Measurements from ENCODE around the gene TCP10L.

Gene TCP10L

GRCh38 chr21:32605469-32605868 lies 20.1 kb upstream of the TCP10L start:
- peaks cover 56% of the 10 kb centered on the region for H4K20me1 ChIP-seq
- H3K4me3 ChIP-seq: no peak overlapping the region
- H3K27ac ChIP-seq: no peak overlapping the region
- H3K9ac ChIP-seq: no peak overlapping the region
- H3K4me2 ChIP-seq: no peak overlapping the region
- H3K9me3 ChIP-seq: no peaks in the 10 kb centered on the region
- TF ChIP-seq Cebpa-rat (IDR thresholded peaks at IDR 0.05): no peak
- peaks cover 90% of the 10 kb centered on the region for H3K36me3 ChIP-seq
- peaks cover 8% of the 10 kb centered on the region for H3K4me1 ChIP-seq
- H3K27me3 ChIP-seq: no peaks in the 10 kb centered on the region

DNA sequence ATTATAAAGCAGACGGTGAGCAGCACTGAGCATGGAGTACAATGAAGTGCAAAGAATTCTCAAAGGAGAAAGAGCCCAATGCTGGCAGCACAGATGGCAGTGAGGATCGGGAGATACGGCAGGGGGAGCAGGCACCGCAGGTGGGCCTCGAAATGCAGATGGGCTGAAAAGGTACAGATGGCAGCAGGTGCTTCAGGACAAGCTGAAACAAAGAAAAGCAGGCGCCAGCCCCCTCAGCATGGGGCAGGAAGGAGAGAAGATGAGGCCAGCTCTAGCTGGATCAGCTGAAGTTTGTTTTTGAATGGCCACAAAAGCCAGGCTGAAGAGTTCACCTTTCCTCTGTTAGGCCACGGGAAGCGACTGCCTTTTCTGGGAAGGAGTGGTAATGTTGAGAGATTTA lies 19.1 kb upstream of the TCP10L start:
- no peaks in the 10 kb centered on the region for H3K9me3 ChIP-seq
- H3K4me1 ChIP-seq: peaks cover 5% of the 10 kb centered on the region
- peaks cover 92% of the 10 kb centered on the region for H3K36me3 ChIP-seq
- no peaks in the 10 kb centered on the region for H3K27me3 ChIP-seq
- H3K4me3 ChIP-seq: no peak overlapping the region
- no peak for TF ChIP-seq Cebpa-rat (IDR thresholded peaks at IDR 0.05)
- no peak overlapping the region for H3K9ac ChIP-seq
- no peak overlapping the region for H3K27ac ChIP-seq
- peaks cover 56% of the 10 kb centered on the region for H4K20me1 ChIP-seq
- no peak overlapping the region for H3K4me2 ChIP-seq

DNA sequence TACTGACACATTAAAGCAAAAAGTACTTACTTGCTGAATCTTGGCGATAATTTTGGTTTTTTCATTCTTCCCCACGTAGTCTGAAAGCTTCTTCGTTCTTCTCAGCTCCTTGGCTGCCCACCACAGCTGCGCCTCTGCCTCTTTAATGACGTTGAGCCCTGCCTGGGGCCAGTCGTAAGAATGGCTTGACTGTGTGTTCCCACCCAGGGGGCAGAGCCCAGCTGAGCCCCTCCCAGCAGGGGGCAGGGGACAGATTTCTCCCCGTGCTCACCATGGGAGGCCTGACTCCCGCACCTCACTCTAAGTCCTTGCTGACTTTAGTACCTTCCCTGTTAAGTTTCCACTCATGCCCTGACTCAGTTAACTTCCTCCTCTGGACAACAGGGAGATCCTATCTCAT lies 17.8 kb upstream of the TCP10L start:
- no peaks in the 10 kb centered on the region for H3K27me3 ChIP-seq
- H3K9ac ChIP-seq: no peak overlapping the region
- peaks cover 62% of the 10 kb centered on the region for H4K20me1 ChIP-seq
- H3K4me1 ChIP-seq: peaks cover 8% of the 10 kb centered on the region
- H3K36me3 ChIP-seq: peaks cover 92% of the 10 kb centered on the region
- H3K4me2 ChIP-seq: no peak overlapping the region
- TF ChIP-seq Cebpa-rat (IDR thresholded peaks at IDR 0.05): no peak
- H3K27ac ChIP-seq: no peak overlapping the region
- no peak overlapping the region for H3K4me3 ChIP-seq
- no peaks in the 10 kb centered on the region for H3K9me3 ChIP-seq

- Histone ChIP-seq H3K36me3 (peaks cover 90% of the 10 kb centered on the region), H3K27me3 (no peaks in the 10 kb centered on the region), H3K9me3 (no peaks in the 10 kb centered on the region), H4K20me1 (peaks cover 61% of the 10 kb centered on the region), H3K27ac (no peak overlapping the region), H3K4me3 (no peak overlapping the region), H3K4me2 (no peak overlapping the region), H3K9ac (no peak overlapping the region), H3K4me1 (peaks cover 8% of the 10 kb centered on the region)
- TF ChIP-seq Cebpa-rat (IDR thresholded peaks at IDR 0.05): no peak
These were observed 16.8 kb upstream of the TCP10L start for GRCh38 chr21:32602099-32602498.

DNA sequence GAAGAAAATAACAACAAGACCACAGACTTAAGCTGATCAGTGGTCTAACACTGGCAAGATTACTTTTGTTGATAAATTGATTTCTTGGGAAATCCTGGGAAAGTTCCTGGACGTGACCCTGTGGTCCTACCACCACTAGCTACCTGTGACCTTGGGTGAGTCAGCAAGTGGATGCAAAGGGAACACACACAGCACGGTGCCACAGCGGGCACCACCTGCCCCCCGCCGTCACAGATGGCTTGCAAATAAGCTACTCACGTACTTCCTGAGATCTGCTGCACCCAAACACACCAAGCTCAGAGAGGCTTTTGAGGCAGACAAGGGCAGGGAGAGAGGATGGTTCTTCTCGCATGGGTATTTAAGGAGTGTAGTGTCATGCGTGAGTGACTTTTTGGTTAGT lies 14.2 kb upstream of the TCP10L start:
- no peaks in the 10 kb centered on the region for H3K9me3 ChIP-seq
- no peak overlapping the region for H3K4me2 ChIP-seq
- H4K20me1 ChIP-seq: peaks cover 45% of the 10 kb centered on the region
- H3K27me3 ChIP-seq: no peaks in the 10 kb centered on the region
- peaks cover 64% of the 10 kb centered on the region for H3K36me3 ChIP-seq
- H3K27ac ChIP-seq: no peak overlapping the region
- no peak overlapping the region for H3K9ac ChIP-seq
- no peak for TF ChIP-seq Cebpa-rat (IDR thresholded peaks at IDR 0.05)
- H3K4me3 ChIP-seq: no peak overlapping the region
- H3K4me1 ChIP-seq: peaks cover 8% of the 10 kb centered on the region

- Histone ChIP-seq H3K27me3 (no peaks in the 10 kb centered on the region), H3K4me3 (no peak overlapping the region), H3K36me3 (peaks cover 60% of the 10 kb centered on the region), H4K20me1 (peaks cover 41% of the 10 kb centered on the region), H3K27ac (no peak overlapping the region), H3K4me2 (no peak overlapping the region), H3K9me3 (no peaks in the 10 kb centered on the region), H3K9ac (no peak overlapping the region), H3K4me1 (peaks cover 8% of the 10 kb centered on the region)
- TF ChIP-seq Cebpa-rat (IDR thresholded peaks at IDR 0.05): no peak
These were observed 13.8 kb upstream of the TCP10L start for GRCh38 chr21:32599091-32599490.

DNA sequence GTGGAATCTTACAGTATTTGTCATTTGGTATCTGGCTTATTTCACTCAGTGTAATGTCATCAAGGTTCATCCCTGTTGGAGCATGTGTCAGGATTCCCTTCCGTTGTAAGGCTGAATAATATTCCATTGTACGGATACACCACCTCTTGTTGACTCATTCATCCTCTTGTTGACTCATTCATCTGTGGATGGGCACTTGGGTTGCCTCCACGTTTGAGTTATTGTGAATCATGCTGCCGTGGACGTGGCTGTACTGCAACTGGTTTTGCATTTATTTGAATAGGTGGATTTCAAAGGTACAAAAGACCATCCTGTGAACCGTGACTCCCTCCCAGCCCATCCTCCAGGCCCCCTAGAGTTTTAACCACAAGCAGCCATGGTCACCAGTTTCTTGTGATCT lies 11.9 kb upstream of the TCP10L start:
- no peaks in the 10 kb centered on the region for H3K9me3 ChIP-seq
- no peak overlapping the region for H3K4me3 ChIP-seq
- peaks cover 8% of the 10 kb centered on the region for H3K4me1 ChIP-seq
- no peaks in the 10 kb centered on the region for H3K27me3 ChIP-seq
- TF ChIP-seq Cebpa-rat (IDR thresholded peaks at IDR 0.05): no peak
- H3K9ac ChIP-seq: no peak overlapping the region
- H4K20me1 ChIP-seq: peaks cover 29% of the 10 kb centered on the region
- H3K4me2 ChIP-seq: no peak overlapping the region
- no peak overlapping the region for H3K27ac ChIP-seq
- peaks cover 41% of the 10 kb centered on the region for H3K36me3 ChIP-seq

DNA sequence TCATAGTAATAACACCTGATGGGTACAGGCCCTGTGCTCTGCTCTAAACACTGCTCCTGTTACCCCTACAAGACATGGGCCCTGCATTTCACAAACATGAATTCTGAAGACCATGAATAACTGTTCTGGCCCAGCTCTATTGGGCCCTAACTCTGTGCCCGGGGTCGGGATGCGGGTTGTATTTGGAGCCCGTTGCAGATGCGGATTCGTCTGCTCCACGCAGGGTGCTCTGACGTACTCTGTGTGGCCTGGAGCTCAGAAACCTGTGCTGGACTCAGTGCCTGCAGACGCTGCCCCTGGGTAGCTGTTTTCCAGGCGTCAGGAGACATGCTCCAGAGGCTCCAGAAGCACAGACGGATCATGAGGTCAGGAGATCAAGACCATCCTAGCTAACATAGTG lies 10.1 kb upstream of the TCP10L start:
- H3K36me3 ChIP-seq: peaks cover 31% of the 10 kb centered on the region
- no peaks in the 10 kb centered on the region for H3K9me3 ChIP-seq
- H3K4me3 ChIP-seq: no peak overlapping the region
- peaks cover 8% of the 10 kb centered on the region for H3K4me1 ChIP-seq
- peaks cover 18% of the 10 kb centered on the region; the same call in 1 of the 2 replicates for H4K20me1 ChIP-seq
- TF ChIP-seq Cebpa-rat (IDR thresholded peaks at IDR 0.05): no peak
- H3K9ac ChIP-seq: no peak overlapping the region
- no peaks in the 10 kb centered on the region for H3K27me3 ChIP-seq
- H3K4me2 ChIP-seq: no peak overlapping the region
- H3K27ac ChIP-seq: no peak overlapping the region

DNA sequence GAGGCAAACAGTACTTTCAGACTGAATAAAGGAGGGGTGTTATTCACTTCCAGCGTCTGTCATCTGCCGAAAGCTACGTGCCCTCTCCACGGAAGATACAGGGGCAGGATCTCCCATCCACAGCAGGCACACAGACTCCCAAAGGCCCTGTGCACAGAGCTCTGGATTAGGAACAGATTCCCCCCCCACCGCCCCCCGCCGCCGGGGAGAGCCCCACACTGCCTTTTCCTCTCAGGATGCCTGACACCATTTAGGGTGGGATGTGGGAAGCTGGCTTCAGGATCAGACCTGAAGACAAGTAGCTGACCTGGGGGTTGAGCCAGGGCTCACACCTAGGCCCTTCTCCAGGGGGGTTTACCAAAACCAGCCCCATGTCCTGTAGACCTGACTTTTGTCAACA lies 8.4 kb upstream of the TCP10L start:
- no peak for TF ChIP-seq Cebpa-rat (IDR thresholded peaks at IDR 0.05)
- Histone ChIP-seq H3K4me1 (no peaks in the 10 kb centered on the region), H3K9ac (no peak overlapping the region), H3K4me3 (no peak overlapping the region), H3K27me3 (no peaks in the 10 kb centered on the region), H3K4me2 (no peak overlapping the region), H4K20me1 (peaks cover under 1% of the 10 kb centered on the region; the same call in 1 of the 2 replicates), H3K27ac (no peak overlapping the region), H3K36me3 (peaks cover 13% of the 10 kb centered on the region), H3K9me3 (no peaks in the 10 kb centered on the region)

GRCh38 chr21:32592929-32593502 lies 7.7 kb upstream of the TCP10L start:
- H3K36me3 ChIP-seq: 0 out of 2 replicates have a peak, but pooled peaks cover 8% of the 10 kb centered on the region
- H3K9ac ChIP-seq: no peak overlapping the region
- no peaks in the 10 kb centered on the region for H3K9me3 ChIP-seq
- no peak overlapping the region for H3K4me2 ChIP-seq
- H3K27ac ChIP-seq: no peak overlapping the region
- H3K4me3 ChIP-seq: no peak overlapping the region
- TF ChIP-seq Cebpa-rat (IDR thresholded peaks at IDR 0.05): no peak
- no peaks in the 10 kb centered on the region for H3K4me1 ChIP-seq
- H4K20me1 ChIP-seq: no peaks in the 10 kb centered on the region
- H3K27me3 ChIP-seq: no peaks in the 10 kb centered on the region

DNA sequence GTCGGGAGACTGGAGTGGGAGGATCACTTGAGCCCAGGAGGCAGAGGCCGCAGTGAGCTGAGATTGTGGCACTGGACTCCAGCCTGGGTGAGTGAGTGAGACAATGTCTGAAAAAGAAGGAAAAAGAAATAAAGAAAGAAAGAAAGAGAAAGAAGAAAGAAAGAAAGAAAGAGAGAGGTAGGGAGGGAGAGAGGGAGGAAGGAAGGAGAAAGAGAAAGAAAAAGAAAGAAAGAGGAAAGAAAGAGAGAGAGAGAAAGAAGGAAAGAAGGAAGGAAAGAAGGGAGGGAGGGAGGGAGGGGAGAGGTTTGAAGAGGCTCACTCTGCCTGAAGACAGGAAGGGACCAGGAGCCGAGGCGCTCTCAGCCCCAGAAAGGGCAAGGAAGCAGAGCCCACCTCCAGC lies 4.8 kb upstream of the TCP10L start:
- no peak overlapping the region for H3K4me2 ChIP-seq
- no peak overlapping the region for H3K27ac ChIP-seq
- H3K9me3 ChIP-seq: no peaks in the 10 kb centered on the region
- no peak overlapping the region for H3K9ac ChIP-seq
- peaks cover 7% of the 10 kb centered on the region; the same call in 1 of the 2 replicates for H3K36me3 ChIP-seq
- H3K27me3 ChIP-seq: no peaks in the 10 kb centered on the region
- H3K4me3 ChIP-seq: no peak overlapping the region
- H4K20me1 ChIP-seq: no peaks in the 10 kb centered on the region
- no peaks in the 10 kb centered on the region for H3K4me1 ChIP-seq
- no peak for TF ChIP-seq Cebpa-rat (IDR thresholded peaks at IDR 0.05)
